Measurements from ENCODE around the gene FERMT2.

The FERMT2 gene

DNA sequence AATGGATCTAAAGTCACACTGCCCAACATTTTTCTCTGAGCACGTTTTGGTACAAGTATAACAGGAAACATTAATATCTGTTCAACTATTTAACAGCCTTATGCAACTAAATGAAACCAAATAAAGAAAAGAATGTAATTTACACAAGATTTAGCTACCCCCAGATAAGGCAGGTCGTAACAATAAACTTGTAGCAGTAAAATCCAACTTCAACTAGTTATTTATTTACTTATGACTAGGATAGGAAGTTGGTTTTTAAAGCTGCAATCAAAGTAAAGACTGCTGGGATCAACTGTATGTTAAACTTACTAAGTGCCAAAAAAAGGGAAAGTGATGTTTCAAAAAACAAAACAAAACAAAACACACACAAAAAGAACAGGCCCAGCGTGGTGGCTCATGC lies 30.9 kb downstream of the FERMT2 start:
- TF ChIP-seq, protein P1, sequence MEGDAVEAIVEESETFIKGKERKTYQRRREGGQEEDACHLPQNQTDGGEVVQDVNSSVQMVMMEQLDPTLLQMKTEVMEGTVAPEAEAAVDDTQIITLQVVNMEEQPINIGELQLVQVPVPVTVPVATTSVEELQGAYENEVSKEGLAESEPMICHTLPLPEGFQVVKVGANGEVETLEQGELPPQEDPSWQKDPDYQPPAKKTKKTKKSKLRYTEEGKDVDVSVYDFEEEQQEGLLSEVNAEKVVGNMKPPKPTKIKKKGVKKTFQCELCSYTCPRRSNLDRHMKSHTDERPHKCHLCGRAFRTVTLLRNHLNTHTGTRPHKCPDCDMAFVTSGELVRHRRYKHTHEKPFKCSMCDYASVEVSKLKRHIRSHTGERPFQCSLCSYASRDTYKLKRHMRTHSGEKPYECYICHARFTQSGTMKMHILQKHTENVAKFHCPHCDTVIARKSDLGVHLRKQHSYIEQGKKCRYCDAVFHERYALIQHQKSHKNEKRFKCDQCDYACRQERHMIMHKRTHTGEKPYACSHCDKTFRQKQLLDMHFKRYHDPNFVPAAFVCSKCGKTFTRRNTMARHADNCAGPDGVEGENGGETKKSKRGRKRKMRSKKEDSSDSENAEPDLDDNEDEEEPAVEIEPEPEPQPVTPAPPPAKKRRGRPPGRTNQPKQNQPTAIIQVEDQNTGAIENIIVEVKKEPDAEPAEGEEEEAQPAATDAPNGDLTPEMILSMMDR (IDR thresholded peaks at IDR 0.05; ENCODE audit: extremely low read depth, insufficient read depth, missing control alignments) = no peak
- in situ Hi-C loops (cut with MboI; ENCODE audit: low pct_unique_long_range_greater_than_20kb, low sequenced_read_pairs, unreplicated experiment) = no loop called here
- DNase-seq (ENCODE audit: low spot score) = no peak

- in situ Hi-C loops (cut with MboI; ENCODE audit: low pct_unique_long_range_greater_than_20kb, low sequenced_read_pairs, unreplicated experiment) = no loop called here
- DNase-seq (ENCODE audit: low spot score) = peak; percentile 65
- TF ChIP-seq, protein P1 (IDR thresholded peaks at IDR 0.05; ENCODE audit: extremely low read depth, insufficient read depth, missing control alignments) = no peak
These were observed 32.4 kb downstream of the FERMT2 start for GRCh38 chr14:52918486-52918885.

GRCh38 chr14:52917735-52918134 lies 33.1 kb downstream of the FERMT2 start:
- TF ChIP-seq, protein P1 (IDR thresholded peaks at IDR 0.05; ENCODE audit: extremely low read depth, insufficient read depth, missing control alignments) = no peak
- no peak for DNase-seq (ENCODE audit: low spot score)
- in situ Hi-C loops (cut with MboI; ENCODE audit: low pct_unique_long_range_greater_than_20kb, low sequenced_read_pairs, unreplicated experiment) = no loop called here

- TF ChIP-seq, protein P1 (IDR thresholded peaks at IDR 0.05; ENCODE audit: extremely low read depth, insufficient read depth, missing control alignments) = no peak
- in situ Hi-C loops (cut with MboI; ENCODE audit: low pct_unique_long_range_greater_than_20kb, low sequenced_read_pairs, unreplicated experiment) = no loop called here
- DNase-seq (ENCODE audit: low spot score) = no peak
These were observed 36.6 kb downstream of the FERMT2 start for GRCh38 chr14:52914295-52914694.

GRCh38 chr14:52913271-52913670 lies 37.6 kb downstream of the FERMT2 start:
- TF ChIP-seq, protein P1 (IDR thresholded peaks at IDR 0.05; ENCODE audit: extremely low read depth, insufficient read depth, missing control alignments) = no peak
- in situ Hi-C loops (cut with MboI; ENCODE audit: low pct_unique_long_range_greater_than_20kb, low sequenced_read_pairs, unreplicated experiment) = no loop called here
- DNase-seq (ENCODE audit: low spot score) = no peak

GRCh38 chr14:52911904-52912303 lies 38.9 kb downstream of the FERMT2 start:
- TF ChIP-seq, protein P1 (IDR thresholded peaks at IDR 0.05; ENCODE audit: extremely low read depth, insufficient read depth, missing control alignments) = no peak
- DNase-seq (ENCODE audit: low spot score) = no peak
- in situ Hi-C loops (cut with MboI; ENCODE audit: low pct_unique_long_range_greater_than_20kb, low sequenced_read_pairs, unreplicated experiment) = no loop called here

- TF ChIP-seq, protein P1 (IDR thresholded peaks at IDR 0.05; ENCODE audit: extremely low read depth, insufficient read depth, missing control alignments) = no peak
- DNase-seq (ENCODE audit: low spot score) = no peak
- in situ Hi-C loops (cut with MboI; ENCODE audit: low pct_unique_long_range_greater_than_20kb, low sequenced_read_pairs, unreplicated experiment) = no loop called here
These were observed 40.3 kb downstream of the FERMT2 start for GRCh38 chr14:52910572-52910971.
